DND-41 (cell line): ENCODE results near the gene CDK1.

Experiments
- EZH2 ChIP-seq: IDR thresholded peaks from 3 replicates; pipeline ENCODE4 v1.6.1; 2012; ENCODE audit warnings: borderline replicate concordance, low read depth, mild to moderate bottlenecking, moderate library complexity, low read length, inconsistent platforms; ENCODE audit not compliant: severe bottlenecking
- TF ChIP-seq, protein P1 (sequence below): IDR thresholded peaks from 2 replicates; pipeline ENCODE4 v1.5.1; 2012; ENCODE audit warnings: borderline replicate concordance, low read length, moderate library complexity, mild to moderate bottlenecking; ENCODE audit not compliant: poor library complexity, severe bottlenecking; ENCODE audit errors: extremely low read depth

DNA sequence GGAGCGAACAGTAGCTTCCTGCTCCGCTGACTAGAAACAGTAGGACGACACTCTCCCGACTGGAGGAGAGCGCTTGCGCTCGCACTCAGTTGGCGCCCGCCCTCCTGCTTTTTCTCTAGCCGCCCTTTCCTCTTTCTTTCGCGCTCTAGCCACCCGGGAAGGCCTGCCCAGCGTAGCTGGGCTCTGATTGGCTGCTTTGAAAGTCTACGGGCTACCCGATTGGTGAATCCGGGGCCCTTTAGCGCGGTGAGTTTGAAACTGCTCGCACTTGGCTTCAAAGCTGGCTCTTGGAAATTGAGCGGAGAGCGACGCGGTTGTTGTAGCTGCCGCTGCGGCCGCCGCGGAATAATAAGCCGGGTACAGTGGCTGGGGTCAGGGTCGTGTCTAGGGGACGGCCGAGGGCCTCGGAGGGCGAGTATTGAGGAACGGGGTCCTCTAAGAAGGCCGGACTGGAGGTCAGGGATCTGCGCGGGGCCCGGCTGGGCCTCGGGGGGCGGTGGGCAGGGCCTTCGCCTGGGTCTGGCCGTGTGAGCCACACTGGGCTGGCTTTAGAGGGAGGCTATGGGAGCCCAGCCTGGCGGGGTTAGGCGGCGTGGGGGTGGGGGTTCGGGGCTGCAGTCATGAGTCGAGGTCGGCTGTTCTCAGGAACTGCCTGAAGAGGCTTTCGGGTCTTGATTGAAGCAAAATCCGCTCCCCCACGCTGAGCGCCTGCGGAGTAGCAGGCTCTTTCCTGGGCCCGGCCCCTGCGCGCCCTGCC lies at the start of gene CDK1:
- TF ChIP-seq, protein P1, sequence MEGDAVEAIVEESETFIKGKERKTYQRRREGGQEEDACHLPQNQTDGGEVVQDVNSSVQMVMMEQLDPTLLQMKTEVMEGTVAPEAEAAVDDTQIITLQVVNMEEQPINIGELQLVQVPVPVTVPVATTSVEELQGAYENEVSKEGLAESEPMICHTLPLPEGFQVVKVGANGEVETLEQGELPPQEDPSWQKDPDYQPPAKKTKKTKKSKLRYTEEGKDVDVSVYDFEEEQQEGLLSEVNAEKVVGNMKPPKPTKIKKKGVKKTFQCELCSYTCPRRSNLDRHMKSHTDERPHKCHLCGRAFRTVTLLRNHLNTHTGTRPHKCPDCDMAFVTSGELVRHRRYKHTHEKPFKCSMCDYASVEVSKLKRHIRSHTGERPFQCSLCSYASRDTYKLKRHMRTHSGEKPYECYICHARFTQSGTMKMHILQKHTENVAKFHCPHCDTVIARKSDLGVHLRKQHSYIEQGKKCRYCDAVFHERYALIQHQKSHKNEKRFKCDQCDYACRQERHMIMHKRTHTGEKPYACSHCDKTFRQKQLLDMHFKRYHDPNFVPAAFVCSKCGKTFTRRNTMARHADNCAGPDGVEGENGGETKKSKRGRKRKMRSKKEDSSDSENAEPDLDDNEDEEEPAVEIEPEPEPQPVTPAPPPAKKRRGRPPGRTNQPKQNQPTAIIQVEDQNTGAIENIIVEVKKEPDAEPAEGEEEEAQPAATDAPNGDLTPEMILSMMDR = no peak
- TF ChIP-seq EZH2 = no peak
